ENCODE measurements around the gene BUB3. TPM values are rescaled to one million over a fixed set of nuclear protein-coding genes. Genes with fewer than 3 reads are reported as not detected.

Gene BUB3
- total RNA-seq, 1 donor from 2014 or later, result 124 TPM

GRCh38 chr10:123212063-123212462 is 57.9 kb downstream of the BUB3 start:
- no peak overlapping the region for H3K27ac Mint-ChIP-seq
- H3K4me3 Mint-ChIP-seq, result no peak overlapping the region
- TF ChIP-seq CTCF (conservative IDR thresholded peaks at IDR 0.05), result no peak
- H3K27me3 Mint-ChIP-seq, result no peaks in the 10 kb centered on the region
- no peak for DNase-seq (ENCODE audit: extremely low spot score, unreplicated experiment)
- no peaks in the 10 kb centered on the region for H3K9me3 Mint-ChIP-seq
- H3K36me3 Mint-ChIP-seq, result peaks cover 7% of the 10 kb centered on the region
- H3K4me1 Mint-ChIP-seq (ENCODE audit: unreplicated experiment), result peaks cover 9% of the 10 kb centered on the region

- no peak for DNase-seq (ENCODE audit: extremely low spot score, unreplicated experiment)
- Mint-ChIP-seq H3K4me3 (no peak overlapping the region), H3K4me1 (ENCODE audit: unreplicated experiment) (peaks cover 9% of the 10 kb centered on the region), H3K27me3 (no peaks in the 10 kb centered on the region), H3K27ac (no peak overlapping the region), H3K9me3 (no peaks in the 10 kb centered on the region), H3K36me3 (peaks cover 7% of the 10 kb centered on the region)
- no peak for TF ChIP-seq CTCF (conservative IDR thresholded peaks at IDR 0.05)
These were observed 58.4 kb downstream of the BUB3 start for GRCh38 chr10:123212640-123213039.

- no peaks in the 10 kb centered on the region for H3K27me3 Mint-ChIP-seq
- DNase-seq (ENCODE audit: extremely low spot score, unreplicated experiment), result no peak
- TF ChIP-seq CTCF (conservative IDR thresholded peaks at IDR 0.05), result no peak
- no peak overlapping the region for H3K4me3 Mint-ChIP-seq
- H3K4me1 Mint-ChIP-seq (ENCODE audit: unreplicated experiment), result peaks cover 9% of the 10 kb centered on the region
- peaks cover 2% of the 10 kb centered on the region for H3K36me3 Mint-ChIP-seq
- no peak overlapping the region for H3K27ac Mint-ChIP-seq
- H3K9me3 Mint-ChIP-seq, result no peaks in the 10 kb centered on the region
These were observed 59.0 kb downstream of the BUB3 start for GRCh38 chr10:123213192-123213591.

Other genes with a start within 250 kb of the BUB3 start
- not detected in 2 replicates for gene FAM24A, start 243.8 kb upstream of the BUB3 start, total RNA-seq (ENCODE audit: low replicate concordance)
- 8.1 and 13.0 TPM in 2 replicates for gene C10orf88, start 200.2 kb upstream of the BUB3 start, total RNA-seq (ENCODE audit: low replicate concordance)
- gene PSTK, start 174.0 kb upstream of the BUB3 start, total RNA-seq (ENCODE audit: low replicate concordance), result 4.6 and 5.0 TPM in 2 replicates
- gene IKZF5, start 145.6 kb upstream of the BUB3 start, total RNA-seq (ENCODE audit: low replicate concordance), result 12.0 and 12.6 TPM in 2 replicates
- gene ACADSB, start 145.4 kb upstream of the BUB3 start, total RNA-seq (ENCODE audit: low replicate concordance), result 27.3 and 31.1 TPM in 2 replicates
- 0.77 TPM in 1 of 2 replicates, not detected in the other for gene HMX3, start 18.4 kb upstream of the BUB3 start, total RNA-seq (ENCODE audit: low replicate concordance)
- 0.19 TPM in 1 of 2 replicates, not detected in the other for gene HMX2, start 6.3 kb upstream of the BUB3 start, total RNA-seq (ENCODE audit: low replicate concordance)